GM23338 (cell line): Measurements from ENCODE around the gene MS4A15. TPM values are rescaled to one million over a fixed set of nuclear protein-coding genes. Genes with fewer than 3 reads are reported as not detected.

ENCODE experiments used
- ATAC-seq: fragments of 200-7000 bp; cut with Tn5 transposase; 3 replicates; pipeline ENCODE4 v1.9.1; 2020
- DNase-seq: peaks from one replicate; pipeline ENCODE4 v3.0.0-alpha.2; 2015; ENCODE audit warnings: low spot score
- H2AFZ ChIP-seq: fragments of 200-600 bp; sonication (generic); 2 replicates; pipeline ENCODE4 v1.8.0; 2016; ENCODE audit warnings: antibody characterized with exemption, mild to moderate bottlenecking, moderate library complexity
- H3F3A ChIP-seq: fragments of 200-600 bp; sonication (generic); replicated peaks from 2 replicates; pipeline ENCODE4 v1.8.0; 2017; ENCODE audit warnings: antibody characterized with exemption, mixed run types, low read depth
- H3K27ac ChIP-seq: fragments of 200-600 bp; sonication (generic); 2 replicates; pipeline ENCODE4 v1.6.1; 2016; ENCODE audit warnings: low read depth
- H3K27me3 ChIP-seq: fragments of 200-600 bp; sonication (generic); 2 replicates; pipeline ENCODE4 v1.8.0; 2016; ENCODE audit warnings: mild to moderate bottlenecking, mixed run types, moderate library complexity; ENCODE audit not compliant: insufficient read depth
- H3K36me3 ChIP-seq: fragments of 200-600 bp; sonication (generic); 2 replicates; pipeline ENCODE4 v1.8.0; 2016; ENCODE audit warnings: mild to moderate bottlenecking; ENCODE audit not compliant: insufficient read depth
- H3K4me1 ChIP-seq: fragments of 200-600 bp; sonication (generic); 2 replicates; pipeline ENCODE4 v1.8.0; 2016; ENCODE audit warnings: mild to moderate bottlenecking, moderate library complexity; ENCODE audit not compliant: insufficient read depth
- H3K4me2 ChIP-seq: fragments of 200-600 bp; sonication (generic); 2 replicates; pipeline ENCODE4 v1.7.1; 2017; ENCODE audit warnings: mixed run types
- H3K4me3 ChIP-seq: fragments of 200-600 bp; sonication (generic); 2 replicates; pipeline ENCODE4 v1.6.1; 2016; ENCODE audit warnings: mixed run types
- H3K79me2 ChIP-seq: fragments of 200-600 bp; sonication (generic); replicated peaks from 2 replicates; pipeline ENCODE4 v1.8.0; 2017; ENCODE audit warnings: mild to moderate bottlenecking; ENCODE audit not compliant: insufficient read depth
- H3K9me2 ChIP-seq: fragments of 200-600 bp; sonication (generic); 2 replicates; pipeline ENCODE4 v1.8.0; 2017; ENCODE audit not compliant: insufficient read depth
- H4K20me1 ChIP-seq: fragments of 200-600 bp; sonication (generic); replicated peaks from 2 replicates; pipeline ENCODE4 v1.8.0; 2017; ENCODE audit warnings: mild to moderate bottlenecking; ENCODE audit not compliant: insufficient read depth
- H3K27ac Mint-ChIP-seq: 2 replicates; pipeline ENCODE4 v1.8.0; 2020; ENCODE audit warnings: inconsistent platforms, mild to moderate bottlenecking, moderate library complexity, mixed read lengths
- H3K27me3 Mint-ChIP-seq: 3 replicates; pipeline ENCODE4 v1.8.0; 2022; ENCODE audit warnings: low read depth, mild to moderate bottlenecking, moderate library complexity, mixed read lengths, inconsistent platforms; ENCODE audit not compliant: insufficient read depth, poor library complexity
- H3K36me3 Mint-ChIP-seq: 3 replicates; pipeline ENCODE4 v1.8.0; 2021; ENCODE audit warnings: low read depth, mild to moderate bottlenecking, inconsistent platforms, moderate library complexity, mixed read lengths
- H3K4me1 Mint-ChIP-seq: 3 replicates; pipeline ENCODE4 v1.8.0; 2020; ENCODE audit warnings: mild to moderate bottlenecking, inconsistent platforms, mixed read lengths
- H3K4me3 Mint-ChIP-seq: 3 replicates; pipeline ENCODE4 v1.8.0; 2021; ENCODE audit warnings: moderate library complexity, mild to moderate bottlenecking, inconsistent platforms, mixed read lengths
- H3K9me3 Mint-ChIP-seq: 3 replicates; pipeline ENCODE4 v1.8.0; 2020; ENCODE audit warnings: moderate library complexity, mild to moderate bottlenecking, inconsistent platforms, mixed read lengths
- CREB1 ChIP-seq: fragments of 250-450 bp; sonication (Bioruptor Pico); IDR thresholded peaks from 2 replicates; pipeline ENCODE4 v1.5.0; 2020; ENCODE audit warnings: low read depth, mild to moderate bottlenecking, moderate library complexity
- CTCF ChIP-seq, 2 experiments: fragments of 200-600 bp in 1 of 2; sonication (generic) in 1 of 2; conservative IDR thresholded peaks; 2 replicates each; pipeline versions ENCODE4 v1.5.1 to v1.6.1; 2016 to 2017; ENCODE audit warnings: antibody characterized with exemption in 2 of 2, low read depth in 2 of 2, mild to moderate bottlenecking in 2 of 2, moderate library complexity in 1 of 2
- EZH2 ChIP-seq: fragments of 200-600 bp; sonication (generic); IDR thresholded peaks from one replicate; pipeline ENCODE4 v1.8.0; 2017; ENCODE audit warnings: antibody characterized with exemption, mild to moderate bottlenecking, low read depth; ENCODE audit not compliant: unreplicated experiment
- REST ChIP-seq: IDR thresholded peaks from one replicate; pipeline ENCODE4 v1.6.1; 2018; ENCODE audit warnings: antibody characterized with exemption; ENCODE audit not compliant: unreplicated experiment
- polyA plus RNA-seq: library from polyadenylated mRNA; unstranded; fragments of >200 nt; fragmentation: Nextera tagmentation; extraction: Ambion mirVana; gene quantifications from 2 replicates; pipeline ENCODE4 v1.2.1, GENCODE V29; 2016
- total RNA-seq: library from RNA; depleted of rRNA; stranded (reverse); fragments of >200 nt; shearing (Covaris generic); gene quantifications from 2 replicates; pipeline ENCODE4 v1.2.3, GENCODE V29; 2014

MS4A15 gene
- total and polyA plus RNA-seq, 2 experiments from 2014 or later = 0.44 TPM; not detected in 1

- TF ChIP-seq EZH2 (no peak), REST (no peak), CTCF (conservative IDR thresholded peaks at IDR 0.05; ENCODE audit: low read depth in 2 of 2) (no peak)
Observed at GRCh38 chr11:60766547-60766946, 9.9 kb downstream of the MS4A15 start (continued).

- Mint-ChIP-seq H3K27ac (no peak overlapping the region), H3K36me3 (no peaks in the 10 kb centered on the region; the same call in 2 of the 3 replicates), H3K27me3 (peaks cover 13% of the 10 kb centered on the region), H3K9me3 (peaks cover 10% of the 10 kb centered on the region), H3K4me1 (peaks cover 6% of the 10 kb centered on the region; the same call in 2 of the 3 replicates), H3K4me3 (no peak overlapping the region)
- no peaks in the 10 kb centered on the region for H4K20me1 ChIP-seq
- no peak overlapping the region for H3K4me2 ChIP-seq
- no peak overlapping the region for H3K27ac ChIP-seq
- no peaks in the 10 kb centered on the region for H3K36me3 ChIP-seq
- peak; percentile 83 for DNase-seq
- H3K79me2 ChIP-seq = no peaks in the 10 kb centered on the region
- H3K27me3 ChIP-seq = peaks cover 17% of the 10 kb centered on the region; the same call in 1 of the 2 replicates
- H3K9me2 ChIP-seq = no peaks in the 10 kb centered on the region; the same call in 1 of the 2 replicates
- H2AFZ ChIP-seq = peak overlapping the region; percentile 94; the same call in 1 of the 2 replicates
- H3K4me1 ChIP-seq = no peaks in the 10 kb centered on the region
- peak; percentile 87 for ATAC-seq
- H3K4me3 ChIP-seq = no peak overlapping the region
- H3F3A ChIP-seq = no peaks in the 10 kb centered on the region
- TF ChIP-seq CREB1 (CRISPR knock-in tag) (no peak), CTCF (conservative IDR thresholded peaks at IDR 0.05; ENCODE audit: low read depth in 2 of 2) (peak; percentile 81 to 86)
Observed at GRCh38 chr11:60767388-60767811, 10.7 kb downstream of the MS4A15 start.
